ENCODE results near the gene TMOD4. TPM values are rescaled to one million over a fixed set of nuclear protein-coding genes. Genes with fewer than 3 reads are reported as not detected.
A peak's percentile ranks its signal among the peaks of the same experiment; 100 is the strongest.

TMOD4 gene
- total RNA-seq (2016; rRNA removed; fragmentation: Illumina TruSeq; extraction: Trizol) (not detected in 2 replicates), polyA plus RNA-seq (2011; rRNA removed) (0.61 and 0.66 TPM in 2 replicates), polyA minus RNA-seq (2011; rRNA and poly(A)+ RNA removed; ENCODE audit: low replicate concordance) (not detected in 2 replicates), Bru-seq, nascent RNA (percentile 30 among the genes with signal in this experiment), BruChase-seq, experiment 1, labeled RNA remaining after a 6-hour chase (percentile 33 among the genes with signal in this experiment), BruChase-seq, experiment 2, labeled RNA remaining after a 2-hour chase (percentile 36 among the genes with signal in this experiment)
- total RNA-seq (2016; cell fraction: cytosol; rRNA removed; fragmentation: Illumina TruSeq; extraction: Trizol; ENCODE audit: low read depth), result 0.62 TPM in 1 of 2 replicates, not detected in the other
- 0.39 TPM in 1 of 2 replicates, not detected in the other for total RNA-seq (2016; cell fraction: insoluble cytoplasmic fraction; rRNA removed; fragmentation: Illumina TruSeq; extraction: Trizol)
- total RNA-seq (2016; cell fraction: membrane; rRNA removed; fragmentation: Illumina TruSeq; extraction: Trizol), result not detected in 2 replicates
- not detected in 2 replicates for total RNA-seq (2016; cell fraction: nucleus; rRNA removed; fragmentation: Illumina TruSeq; extraction: Trizol)
- polyA plus RNA-seq (2011; cell fraction: cytosol; rRNA removed), result 0.09 and 0.12 TPM in 2 replicates
- polyA plus RNA-seq (2011; cell fraction: nucleus; rRNA removed), result 0.37 TPM in 1 of 2 replicates, not detected in the other
- 0.31 TPM in 1 of 2 replicates, not detected in the other for polyA plus RNA-seq (2012)
- not detected in 2 replicates for polyA plus RNA-seq (2016; cell fraction: cytosol; fragmentation: Illumina TruSeq; extraction: Trizol; ENCODE audit: low read depth)
- not detected in 2 replicates for polyA plus RNA-seq (2016; cell fraction: insoluble cytoplasmic fraction; fragmentation: Illumina TruSeq; extraction: Trizol; ENCODE audit: low read depth)
- polyA plus RNA-seq (2016; cell fraction: membrane; fragmentation: Illumina TruSeq; extraction: Trizol; ENCODE audit: low read depth), result not detected in 2 replicates
- polyA plus RNA-seq (2016; cell fraction: nucleus; fragmentation: Illumina TruSeq; extraction: Trizol; ENCODE audit: insufficient read depth, low read depth), result not detected in 2 replicates
- polyA minus RNA-seq (2011; cell fraction: cytosol; rRNA and poly(A)+ RNA removed), result not detected in 2 replicates
- polyA minus RNA-seq (2011; cell fraction: nucleus; rRNA and poly(A)+ RNA removed), result not detected in 2 replicates
- long read RNA-seq, experiment 1, result 0 reads
- long read RNA-seq, experiment 2, partial matches to known transcripts, result 0 of 2 reads
- long read RNA-seq, experiment 2, other reads (novel, unspliced or antisense), result 0 of 2 reads

DNA sequence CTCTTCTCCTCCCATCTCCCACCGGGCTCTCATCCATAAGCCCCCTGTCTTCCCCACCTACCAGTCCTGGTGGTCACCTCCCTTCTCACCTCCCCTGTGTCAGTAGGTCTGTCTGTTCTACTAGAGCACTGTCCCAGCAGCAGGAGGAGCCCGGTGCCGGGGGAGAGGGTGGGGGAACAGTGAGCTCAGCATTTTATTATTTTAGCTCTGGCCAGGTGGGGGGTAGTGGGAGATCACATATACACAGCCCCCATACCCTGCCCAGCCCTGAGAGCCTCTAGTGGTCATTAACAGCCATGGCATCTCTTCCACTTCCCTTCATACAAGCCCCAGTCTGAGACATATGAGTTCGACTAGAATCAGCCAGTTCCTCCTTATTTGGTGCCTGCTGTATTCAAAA lies at the start of gene TMOD4:
Gene TMOD4 (minus strand): TSS at position 119 of the 400 bp plus-strand sequence. CDS start 1,106 bp downstream, outside the sequence.
- no peaks in the 10 kb centered on the region for H3K4me1 ChIP-seq (ENCODE audit: insufficient read depth, low read length)
- no peaks in the 10 kb centered on the region for H3K27me3 ChIP-seq (ENCODE audit: control insufficient read depth in 1 of 2, insufficient read depth in 2 of 2, low read length in 2 of 2)
- H3K4me2 ChIP-seq (ENCODE audit: low read depth, low read length), result no peak within 1 kb of the TSS
- no peaks in the 10 kb centered on the region for H4K20me1 ChIP-seq (ENCODE audit: insufficient read depth, low read length)
- no peak within 1 kb of the TSS for H2AFZ ChIP-seq (ENCODE audit: low read length)
- peaks cover 9 to 41% of the 10 kb centered on the region in 2 experiments for H3K36me3 ChIP-seq (replicated peaks in 1 of 2; ENCODE audit: control insufficient read depth in 1 of 2, insufficient read depth in 2 of 2, low read length in 2 of 2)
- peak; percentile 63 for FAIRE-seq
- H3K9me3 ChIP-seq (ENCODE audit: low read length), result no peaks in the 10 kb centered on the region
- ATAC-seq, result peak; percentile 90
- no TSS peak for BruUV-seq (replicated peaks)
- ChIA-PET POLR2A (no interaction called here), CTCF (ENCODE audit: low intra/inter-chr PET ratio, low total read pairs) (no interaction called here)
- WGBS (ENCODE audit: low lambda C conversion rate), result 68% methylated on average over 4 of the region's 4 CpGs
- no peak within 1 kb of the TSS for H3K4me3 ChIP-seq (replicated peaks in 1 of 3; ENCODE audit: insufficient read depth in 1 of 3, low read depth in 2 of 3, low read length in 3 of 3)
- in situ Hi-C loops (cut with HindIII; ENCODE audit: extremely low pct_ligation_motif_present, low pct_unique_long_range_greater_than_20kb), result no loop called here
- no peak within 1 kb of the TSS for H3K27ac ChIP-seq (ENCODE audit: extremely low read length, insufficient read depth, low read length)
- no peaks in the 10 kb centered on the region for H3K79me2 ChIP-seq (ENCODE audit: insufficient read depth, low read length)
- intact Hi-C loops (cut with micrococcal nuclease; ENCODE audit: unreplicated experiment), result no loop called here
- H3K9ac ChIP-seq (ENCODE audit: insufficient read depth, low read depth, low read length), result no peak within 1 kb of the TSS
- DNase-seq (ENCODE audit: low spot score), result no peak
- TF ChIP-seq ZNF546 (CRISPR knock-in tag; conservative IDR thresholded peaks at IDR 0.05) (no peak), NR2F1 (CRISPR knock-in tag; IDR thresholded peaks at IDR 0.05) (no peak), ZNF382 (CRISPR knock-in tag; IDR thresholded peaks at IDR 0.05; ENCODE audit: borderline replicate concordance) (no peak)
- TF ChIP-seq, protein P1, sequence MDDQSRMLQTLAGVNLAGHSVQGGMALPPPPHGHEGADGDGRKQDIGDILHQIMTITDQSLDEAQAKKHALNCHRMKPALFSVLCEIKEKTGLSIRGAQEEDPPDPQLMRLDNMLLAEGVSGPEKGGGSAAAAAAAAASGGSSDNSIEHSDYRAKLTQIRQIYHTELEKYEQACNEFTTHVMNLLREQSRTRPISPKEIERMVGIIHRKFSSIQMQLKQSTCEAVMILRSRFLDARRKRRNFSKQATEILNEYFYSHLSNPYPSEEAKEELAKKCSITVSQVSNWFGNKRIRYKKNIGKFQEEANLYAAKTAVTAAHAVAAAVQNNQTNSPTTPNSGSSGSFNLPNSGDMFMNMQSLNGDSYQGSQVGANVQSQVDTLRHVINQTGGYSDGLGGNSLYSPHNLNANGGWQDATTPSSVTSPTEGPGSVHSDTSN (CRISPR knock-in tag; IDR thresholded peaks at IDR 0.05; ENCODE audit: borderline replicate concordance), result no peak
- TF ChIP-seq, protein P2, sequence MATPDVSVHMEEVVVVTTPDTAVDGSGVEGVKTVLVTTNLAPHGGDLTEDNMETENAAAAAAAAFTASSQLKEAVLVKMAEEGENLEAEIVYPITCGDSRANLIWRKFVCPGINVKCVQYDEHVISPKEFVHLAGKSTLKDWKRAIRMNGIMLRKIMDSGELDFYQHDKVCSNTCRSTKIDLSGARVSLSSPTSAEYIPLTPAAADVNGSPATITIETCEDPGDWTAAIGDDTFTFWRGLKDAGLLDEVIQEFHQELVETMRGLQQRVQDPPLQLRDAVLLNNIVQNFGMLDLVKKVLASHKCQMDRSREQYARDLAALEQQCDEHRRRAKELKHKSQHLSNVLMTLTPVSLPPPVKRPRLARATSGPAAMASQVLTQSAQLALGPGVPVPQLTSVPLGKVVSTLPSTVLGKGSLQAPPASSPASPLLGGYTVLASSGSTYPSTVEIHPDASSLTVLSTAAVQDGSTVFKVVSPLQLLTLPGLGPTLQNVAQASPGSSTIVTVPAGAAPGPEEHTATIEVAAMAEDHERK (CRISPR knock-in tag; IDR thresholded peaks at IDR 0.05; ENCODE audit: low read depth), result no peak
- TF ChIP-seq, protein P3, sequence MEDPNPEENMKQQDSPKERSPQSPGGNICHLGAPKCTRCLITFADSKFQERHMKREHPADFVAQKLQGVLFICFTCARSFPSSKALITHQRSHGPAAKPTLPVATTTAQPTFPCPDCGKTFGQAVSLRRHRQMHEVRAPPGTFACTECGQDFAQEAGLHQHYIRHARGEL (CRISPR knock-in tag; IDR thresholded peaks at IDR 0.05), result no peak
- TF ChIP-seq, protein P4, sequence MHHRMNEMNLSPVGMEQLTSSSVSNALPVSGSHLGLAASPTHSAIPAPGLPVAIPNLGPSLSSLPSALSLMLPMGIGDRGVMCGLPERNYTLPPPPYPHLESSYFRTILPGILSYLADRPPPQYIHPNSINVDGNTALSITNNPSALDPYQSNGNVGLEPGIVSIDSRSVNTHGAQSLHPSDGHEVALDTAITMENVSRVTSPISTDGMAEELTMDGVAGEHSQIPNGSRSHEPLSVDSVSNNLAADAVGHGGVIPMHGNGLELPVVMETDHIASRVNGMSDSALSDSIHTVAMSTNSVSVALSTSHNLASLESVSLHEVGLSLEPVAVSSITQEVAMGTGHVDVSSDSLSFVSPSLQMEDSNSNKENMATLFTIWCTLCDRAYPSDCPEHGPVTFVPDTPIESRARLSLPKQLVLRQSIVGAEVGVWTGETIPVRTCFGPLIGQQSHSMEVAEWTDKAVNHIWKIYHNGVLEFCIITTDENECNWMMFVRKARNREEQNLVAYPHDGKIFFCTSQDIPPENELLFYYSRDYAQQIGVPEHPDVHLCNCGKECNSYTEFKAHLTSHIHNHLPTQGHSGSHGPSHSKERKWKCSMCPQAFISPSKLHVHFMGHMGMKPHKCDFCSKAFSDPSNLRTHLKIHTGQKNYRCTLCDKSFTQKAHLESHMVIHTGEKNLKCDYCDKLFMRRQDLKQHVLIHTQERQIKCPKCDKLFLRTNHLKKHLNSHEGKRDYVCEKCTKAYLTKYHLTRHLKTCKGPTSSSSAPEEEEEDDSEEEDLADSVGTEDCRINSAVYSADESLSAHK (CRISPR knock-in tag; IDR thresholded peaks at IDR 0.05; ENCODE audit: borderline replicate concordance), result no peak
- TF ChIP-seq, protein P5, sequence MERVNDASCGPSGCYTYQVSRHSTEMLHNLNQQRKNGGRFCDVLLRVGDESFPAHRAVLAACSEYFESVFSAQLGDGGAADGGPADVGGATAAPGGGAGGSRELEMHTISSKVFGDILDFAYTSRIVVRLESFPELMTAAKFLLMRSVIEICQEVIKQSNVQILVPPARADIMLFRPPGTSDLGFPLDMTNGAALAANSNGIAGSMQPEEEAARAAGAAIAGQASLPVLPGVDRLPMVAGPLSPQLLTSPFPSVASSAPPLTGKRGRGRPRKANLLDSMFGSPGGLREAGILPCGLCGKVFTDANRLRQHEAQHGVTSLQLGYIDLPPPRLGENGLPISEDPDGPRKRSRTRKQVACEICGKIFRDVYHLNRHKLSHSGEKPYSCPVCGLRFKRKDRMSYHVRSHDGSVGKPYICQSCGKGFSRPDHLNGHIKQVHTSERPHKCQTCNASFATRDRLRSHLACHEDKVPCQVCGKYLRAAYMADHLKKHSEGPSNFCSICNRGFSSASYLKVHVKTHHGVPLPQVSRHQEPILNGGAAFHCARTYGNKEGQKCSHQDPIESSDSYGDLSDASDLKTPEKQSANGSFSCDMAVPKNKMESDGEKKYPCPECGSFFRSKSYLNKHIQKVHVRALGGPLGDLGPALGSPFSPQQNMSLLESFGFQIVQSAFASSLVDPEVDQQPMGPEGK (CRISPR knock-in tag; IDR thresholded peaks at IDR 0.05), result peak; percentile 77

Data from HepG2 (cell line).